GM23248 (cell line): ENCODE results near the gene CANT1. TPM values are rescaled to one million over a fixed set of nuclear protein-coding genes. Genes with fewer than 3 reads are reported as not detected.

Experiments
- DNase-seq: peaks from one replicate; pipeline ENCODE4 v3.0.0-alpha.2; 2015
- H2AFZ ChIP-seq: fragments of 200-600 bp; sonication (generic); 2 replicates; pipeline ENCODE4 v1.6.1; 2016; ENCODE audit warnings: antibody characterized with exemption
- H3F3A ChIP-seq: fragments of 200-600 bp; sonication (generic); 2 replicates; pipeline ENCODE4 v1.6.1; 2016; ENCODE audit warnings: mild to moderate bottlenecking, antibody characterized with exemption, mixed run types; ENCODE audit not compliant: insufficient read depth
- H3K27ac ChIP-seq: fragments of 200-600 bp; sonication (generic); 2 replicates; pipeline ENCODE4 v1.5.1; 2016; ENCODE audit warnings: mild to moderate bottlenecking
- H3K27me3 ChIP-seq: fragments of 200-600 bp; sonication (generic); replicated peaks from 2 replicates; pipeline ENCODE4 v1.6.1; 2016; ENCODE audit warnings: mild to moderate bottlenecking; ENCODE audit not compliant: insufficient read depth
- H3K36me3 ChIP-seq: fragments of 200-600 bp; sonication (generic); 2 replicates; pipeline ENCODE4 v1.6.1; 2016; ENCODE audit warnings: low read depth, mild to moderate bottlenecking
- H3K4me1 ChIP-seq: fragments of 200-600 bp; sonication (generic); 2 replicates; pipeline ENCODE4 v1.6.1; 2016; ENCODE audit warnings: mild to moderate bottlenecking; ENCODE audit not compliant: insufficient read depth
- H3K4me2 ChIP-seq: fragments of 200-600 bp; sonication (generic); one replicate; pipeline ENCODE4 v1.6.1; 2016; ENCODE audit warnings: mild to moderate bottlenecking; ENCODE audit not compliant: unreplicated experiment
- H3K4me3 ChIP-seq: fragments of 200-600 bp; sonication (generic); 2 replicates; pipeline ENCODE4 v1.5.1; 2016; ENCODE audit warnings: mild to moderate bottlenecking
- H3K79me2 ChIP-seq: fragments of 200-600 bp; sonication (generic); 2 replicates; pipeline ENCODE4 v1.6.1; 2016; ENCODE audit warnings: mild to moderate bottlenecking; ENCODE audit not compliant: insufficient read depth
- H3K9ac ChIP-seq: fragments of 200-600 bp; sonication (generic); 2 replicates; pipeline ENCODE4 v1.6.1; 2016; ENCODE audit warnings: mild to moderate bottlenecking
- H3K9me2 ChIP-seq: fragments of 200-600 bp; sonication (generic); 2 replicates; pipeline ENCODE4 v1.6.1; 2016; ENCODE audit warnings: mixed run types, mild to moderate bottlenecking, moderate library complexity; ENCODE audit not compliant: insufficient read depth
- H3K9me3 ChIP-seq: fragments of 200-600 bp; sonication (generic); one replicate; pipeline ENCODE4 v1.6.1; 2017; ENCODE audit warnings: low read depth
- H4K20me1 ChIP-seq: fragments of 200-600 bp; sonication (generic); 2 replicates; pipeline ENCODE4 v1.6.0; 2016; ENCODE audit not compliant: insufficient read depth
- EZH2 ChIP-seq: fragments of 200-600 bp; sonication (generic); IDR thresholded peaks from 2 replicates; pipeline ENCODE4 v1.6.1; 2018; ENCODE audit warnings: antibody characterized with exemption, mild to moderate bottlenecking; ENCODE audit not compliant: insufficient read depth, poor library complexity, severe bottlenecking
- EZH2phosphoT487 ChIP-seq: fragments of 200-600 bp; sonication (generic); IDR thresholded peaks from 2 replicates; pipeline ENCODE4 v1.6.1; 2018; ENCODE audit warnings: antibody characterized with exemption, moderate library complexity, mild to moderate bottlenecking, low read depth; ENCODE audit not compliant: insufficient read depth
- WGBS, 2 experiments: methylation state at CpG; one replicate each; pipeline ENCODE4 v1.1.6; 2015 to 2017; ENCODE audit warnings: low lambda C conversion rate in 2 of 2, low coverage in 1 of 2; ENCODE audit errors: missing lambda C conversion rate in 2 of 2; 5-methylcytosine and 5-hydroxymethylcytosine counted together
- in situ Hi-C: fragments of 300-500 bp; cut with MboI; formaldehyde crosslinking; loops from 2 replicates; pipeline ENCODE4 v1.15.0; 2020
- polyA plus RNA-seq: library from polyadenylated mRNA; unstranded; fragments of >200 nt; fragmentation: Nextera tagmentation; extraction: Ambion mirVana; gene quantifications from 2 replicates; pipeline ENCODE4 v1.2.1, GENCODE V29; 2016
- total RNA-seq: library from RNA; depleted of rRNA; stranded (reverse); fragments of >200 nt; shearing (Covaris generic); gene quantifications from 2 replicates; pipeline ENCODE4 v1.2.3, GENCODE V29; 2014

The CANT1 gene
- total and polyA plus RNA-seq, 2 experiments from 2014 or later = 46.2 to 52.0 TPM

- Histone ChIP-seq H3K9ac (no peak overlapping the region), H3K4me1 (no peaks in the 10 kb centered on the region), H3K4me2 (peak overlapping the region; percentile 4), H2AFZ (no peak overlapping the region), H3K79me2 (no peaks in the 10 kb centered on the region), H3K9me2 (no peaks in the 10 kb centered on the region), H3K36me3 (no peaks in the 10 kb centered on the region), H3K4me3 (no peak overlapping the region), H3F3A (peaks cover 9% of the 10 kb centered on the region; the same call in 1 of the 2 replicates), H4K20me1 (no peaks in the 10 kb centered on the region), H3K9me3 (peaks cover 5% of the 10 kb centered on the region), H3K27me3 (no peaks in the 10 kb centered on the region), H3K27ac (no peak overlapping the region)
- in situ Hi-C loops = no loop called here
- TF ChIP-seq EZH2phosphoT487 (no peak), EZH2 (no peak)
- peak; percentile 56 for DNase-seq
- 48 to 50% methylated on average over 2 of the region's 2 CpGs for WGBS, 2 experiments
These were observed 43.8 kb upstream of the CANT1 start for GRCh38 chr17:79053251-79053925.

GRCh38 chr17:79052131-79052530, 42.6 kb upstream of the CANT1 start:
- H3K27ac ChIP-seq = no peak overlapping the region
- H2AFZ ChIP-seq = no peak overlapping the region
- H3K4me2 ChIP-seq = no peak overlapping the region
- H3K36me3 ChIP-seq = no peaks in the 10 kb centered on the region
- H3K4me3 ChIP-seq = no peak overlapping the region
- peaks cover 9% of the 10 kb centered on the region; the same call in 1 of the 2 replicates for H3F3A ChIP-seq
- no peaks in the 10 kb centered on the region for H4K20me1 ChIP-seq
- H3K27me3 ChIP-seq = no peaks in the 10 kb centered on the region
- no peak for DNase-seq
- no peak overlapping the region for H3K9ac ChIP-seq
- H3K79me2 ChIP-seq = no peaks in the 10 kb centered on the region
- no peaks in the 10 kb centered on the region for H3K9me2 ChIP-seq
- H3K4me1 ChIP-seq = no peaks in the 10 kb centered on the region
- in situ Hi-C loops = no loop called here
- TF ChIP-seq EZH2 (no peak), EZH2phosphoT487 (no peak)
- 39 to 57% methylated on average over 1 of the region's 1 CpG for WGBS, 2 experiments
- peaks cover 5% of the 10 kb centered on the region for H3K9me3 ChIP-seq

DNA sequence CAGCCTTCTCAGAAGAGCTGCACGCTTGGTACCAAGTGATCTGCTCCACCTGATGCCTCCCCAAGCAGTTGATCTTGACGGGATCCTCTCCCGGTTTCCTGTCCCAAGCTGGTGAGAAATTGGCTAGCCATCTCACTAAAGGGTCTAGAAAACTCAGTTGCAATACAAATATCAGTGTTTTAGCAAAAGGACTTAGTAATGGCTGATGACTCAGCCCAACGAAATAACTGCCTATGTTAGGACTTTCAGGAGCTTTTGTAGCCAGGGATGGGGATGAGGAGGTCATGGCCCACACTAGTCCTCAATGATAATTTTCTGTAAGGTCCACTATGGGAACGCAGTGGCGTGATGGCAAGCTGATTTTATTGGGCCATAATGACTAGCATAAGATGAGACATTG, 41.7 kb upstream of the CANT1 start:
- Histone ChIP-seq H3K79me2 (no peaks in the 10 kb centered on the region), H3K9me3 (peaks cover 5% of the 10 kb centered on the region), H3K9ac (no peak overlapping the region), H3K4me1 (no peaks in the 10 kb centered on the region), H3K4me3 (no peak overlapping the region), H4K20me1 (no peaks in the 10 kb centered on the region), H2AFZ (no peak overlapping the region), H3K9me2 (no peaks in the 10 kb centered on the region), H3K27ac (no peak overlapping the region), H3F3A (peaks cover 9% of the 10 kb centered on the region; the same call in 1 of the 2 replicates), H3K36me3 (no peaks in the 10 kb centered on the region), H3K4me2 (no peak overlapping the region), H3K27me3 (no peaks in the 10 kb centered on the region)
- TF ChIP-seq EZH2 = no peak
- no peak for TF ChIP-seq EZH2phosphoT487
- 69 to 70% methylated on average over 6 of the region's 6 CpGs for WGBS, 2 experiments
- in situ Hi-C loops = no loop called here
- DNase-seq = peak; percentile 45

GRCh38 chr17:79050551-79050950, 41.0 kb upstream of the CANT1 start:
- in situ Hi-C loops = no loop called here
- no peaks in the 10 kb centered on the region for H4K20me1 ChIP-seq
- peaks cover 9% of the 10 kb centered on the region; the same call in 1 of the 2 replicates for H3F3A ChIP-seq
- no peak overlapping the region for H3K4me2 ChIP-seq
- H3K79me2 ChIP-seq = no peaks in the 10 kb centered on the region
- no peaks in the 10 kb centered on the region for H3K27me3 ChIP-seq
- no peak overlapping the region for H3K9ac ChIP-seq
- DNase-seq = no peak
- H2AFZ ChIP-seq = no peak overlapping the region
- H3K4me1 ChIP-seq = no peaks in the 10 kb centered on the region
- TF ChIP-seq EZH2 (no peak), EZH2phosphoT487 (no peak)
- no peaks in the 10 kb centered on the region for H3K36me3 ChIP-seq
- no peaks in the 10 kb centered on the region for H3K9me2 ChIP-seq
- peaks cover 5% of the 10 kb centered on the region for H3K9me3 ChIP-seq
- H3K4me3 ChIP-seq = no peak overlapping the region
- 85 to 90% methylated on average over 6 of the region's 6 CpGs for WGBS, 2 experiments
- no peak overlapping the region for H3K27ac ChIP-seq
